HAP-1 (cell line): Measurements from ENCODE around the gene PTP4A1.

Experiments
- DNase-seq, 2 experiments: peaks; one replicate each; pipeline ENCODE4 v3.0.0-alpha.2; 2016 to 2020; ENCODE audit warnings: low spot score in 2 of 2
- H3K27me3 ChIP-seq: fragments of 250-450 bp; sonication (Bioruptor Pico); 2 replicates; pipeline ENCODE4 v1.5.1; 2020; ENCODE audit warnings: low read depth, mild to moderate bottlenecking, moderate library complexity
- H3K36me3 ChIP-seq: fragments of 250-450 bp; sonication (Bioruptor Pico); replicated peaks from 2 replicates; pipeline ENCODE4 v1.5.1; 2020; ENCODE audit warnings: mild to moderate bottlenecking
- H3K4me1 ChIP-seq: fragments of 250-450 bp; sonication (Bioruptor Pico); 2 replicates; pipeline ENCODE4 v1.5.1; 2020; ENCODE audit warnings: mild to moderate bottlenecking
- H3K4me3 ChIP-seq: fragments of 250-450 bp; sonication (Bioruptor Pico); 2 replicates; pipeline ENCODE4 v1.5.1; 2020; ENCODE audit warnings: mild to moderate bottlenecking, moderate library complexity
- H3K9me3 ChIP-seq: fragments of 250-450 bp; sonication (Bioruptor Pico); 2 replicates; pipeline ENCODE4 v1.5.1; 2020; ENCODE audit warnings: mild to moderate bottlenecking, moderate library complexity
- in situ Hi-C: fragments of 300-500 bp; cut with MboI; formaldehyde crosslinking; loops from 3 replicates; pipeline ENCODE4 v1.14.3; 2020; ENCODE audit warnings: low sequenced_read_pairs, inconsistent platforms, mixed read lengths

Gene PTP4A1

GRCh38 chr6:63538550-63538949 is 33.7 kb upstream of the PTP4A1 start:
- Histone ChIP-seq H3K4me1 (no peaks in the 10 kb centered on the region), H3K9me3 (no peaks in the 10 kb centered on the region), H3K36me3 (no peaks in the 10 kb centered on the region), H3K4me3 (no peak overlapping the region), H3K27me3 (no peaks in the 10 kb centered on the region)
- in situ Hi-C loops, result no loop called here
- no peak for DNase-seq

GRCh38 chr6:63543001-63543400 is 29.3 kb upstream of the PTP4A1 start:
- in situ Hi-C loops, result no loop called here
- no peak for DNase-seq
- H3K27me3 ChIP-seq, result 0 out of 2 replicates have a peak, but pooled peaks cover 5% of the 10 kb centered on the region

GRCh38 chr6:63543982-63544381 is 28.3 kb upstream of the PTP4A1 start:
- Histone ChIP-seq H3K36me3 (no peaks in the 10 kb centered on the region), H3K27me3 (0 out of 2 replicates have a peak, but pooled peaks cover 5% of the 10 kb centered on the region), H3K4me3 (no peak overlapping the region), H3K4me1 (no peaks in the 10 kb centered on the region), H3K9me3 (no peaks in the 10 kb centered on the region)
- in situ Hi-C loops, result no loop called here
- DNase-seq, result no peak

More at GRCh38 chr6:63543001-63543400, 29.3 kb upstream of the PTP4A1 start:
- H3K4me1 ChIP-seq, result no peaks in the 10 kb centered on the region
- H3K36me3 ChIP-seq, result no peaks in the 10 kb centered on the region
- H3K9me3 ChIP-seq, result no peaks in the 10 kb centered on the region
- H3K4me3 ChIP-seq, result no peak overlapping the region

GRCh38 chr6:63546236-63546635 is 26.0 kb upstream of the PTP4A1 start:
- H3K4me1 ChIP-seq, result no peaks in the 10 kb centered on the region
- H3K36me3 ChIP-seq, result no peaks in the 10 kb centered on the region
- no peak for DNase-seq
- 0 out of 2 replicates have a peak, but pooled peaks cover 5% of the 10 kb centered on the region for H3K27me3 ChIP-seq
- in situ Hi-C loops, result no loop called here
- H3K4me3 ChIP-seq, result no peak overlapping the region
- H3K9me3 ChIP-seq, result no peaks in the 10 kb centered on the region

- no peaks in the 10 kb centered on the region for H3K4me1 ChIP-seq
- no peaks in the 10 kb centered on the region for H3K36me3 ChIP-seq
- no peak overlapping the region for H3K4me3 ChIP-seq
- DNase-seq, result no peak
- 0 out of 2 replicates have a peak, but pooled peaks cover 5% of the 10 kb centered on the region for H3K27me3 ChIP-seq
- in situ Hi-C loops, result no loop called here
- H3K9me3 ChIP-seq, result no peaks in the 10 kb centered on the region
These were observed 25.6 kb upstream of the PTP4A1 start for GRCh38 chr6:63546697-63547096.

GRCh38 chr6:63549076-63549475 is 23.2 kb upstream of the PTP4A1 start:
- no peaks in the 10 kb centered on the region for H3K36me3 ChIP-seq
- in situ Hi-C loops, result no loop called here

GRCh38 chr6:63553208-63553607 is 19.1 kb upstream of the PTP4A1 start:
- no peak for DNase-seq

More at GRCh38 chr6:63549076-63549475, 23.2 kb upstream of the PTP4A1 start:
- Histone ChIP-seq H3K4me1 (no peaks in the 10 kb centered on the region), H3K9me3 (no peaks in the 10 kb centered on the region), H3K27me3 (peaks cover 5% of the 10 kb centered on the region; the same call in 1 of the 2 replicates), H3K4me3 (no peak overlapping the region)
- no peak for DNase-seq

GRCh38 chr6:63553900-63554299 is 18.4 kb upstream of the PTP4A1 start:
- in situ Hi-C loops, result no loop called here
- DNase-seq, result no peak
- no peaks in the 10 kb centered on the region for H3K4me1 ChIP-seq
- no peaks in the 10 kb centered on the region for H3K36me3 ChIP-seq
- no peaks in the 10 kb centered on the region for H3K9me3 ChIP-seq
- H3K27me3 ChIP-seq, result no peaks in the 10 kb centered on the region; the same call in 1 of the 2 replicates
- H3K4me3 ChIP-seq, result no peak overlapping the region

More at GRCh38 chr6:63553208-63553607, 19.1 kb upstream of the PTP4A1 start:
- Histone ChIP-seq H3K4me1 (no peaks in the 10 kb centered on the region), H3K27me3 (no peaks in the 10 kb centered on the region; the same call in 1 of the 2 replicates), H3K4me3 (no peak overlapping the region), H3K9me3 (no peaks in the 10 kb centered on the region), H3K36me3 (no peaks in the 10 kb centered on the region)
- in situ Hi-C loops, result no loop called here

- Histone ChIP-seq H3K27me3 (no peaks in the 10 kb centered on the region; the same call in 1 of the 2 replicates), H3K4me3 (no peak overlapping the region), H3K9me3 (no peaks in the 10 kb centered on the region), H3K4me1 (no peaks in the 10 kb centered on the region), H3K36me3 (no peaks in the 10 kb centered on the region)
- no peak for DNase-seq
- in situ Hi-C loops, result no loop called here
These were observed 17.5 kb upstream of the PTP4A1 start for GRCh38 chr6:63554782-63555181.

- Histone ChIP-seq H3K4me1 (no peaks in the 10 kb centered on the region), H3K36me3 (no peaks in the 10 kb centered on the region), H3K9me3 (no peaks in the 10 kb centered on the region), H3K4me3 (no peak overlapping the region), H3K27me3 (no peaks in the 10 kb centered on the region; the same call in 1 of the 2 replicates)
- no peak for DNase-seq
- in situ Hi-C loops, result no loop called here
These were observed 15.9 kb upstream of the PTP4A1 start for GRCh38 chr6:63556369-63556768.

GRCh38 chr6:63558278-63558677 is 14.0 kb upstream of the PTP4A1 start:
- Histone ChIP-seq H3K27me3 (no peaks in the 10 kb centered on the region; the same call in 1 of the 2 replicates), H3K4me1 (no peaks in the 10 kb centered on the region), H3K4me3 (no peak overlapping the region), H3K9me3 (no peaks in the 10 kb centered on the region), H3K36me3 (no peaks in the 10 kb centered on the region)
- DNase-seq, result no peak
- in situ Hi-C loops, result no loop called here

GRCh38 chr6:63560801-63561287 is 11.4 kb upstream of the PTP4A1 start:
- Histone ChIP-seq H3K4me1 (no peaks in the 10 kb centered on the region), H3K4me3 (no peak overlapping the region), H3K9me3 (no peaks in the 10 kb centered on the region), H3K36me3 (no peaks in the 10 kb centered on the region), H3K27me3 (peaks cover 2% of the 10 kb centered on the region; the same call in 1 of the 2 replicates)
- DNase-seq, result no peak
- in situ Hi-C loops, result no loop called here

- no peak for DNase-seq
- Histone ChIP-seq H3K4me1 (no peaks in the 10 kb centered on the region), H3K27me3 (peaks cover 3% of the 10 kb centered on the region; the same call in 1 of the 2 replicates), H3K4me3 (no peak overlapping the region), H3K9me3 (no peaks in the 10 kb centered on the region), H3K36me3 (no peaks in the 10 kb centered on the region)
- in situ Hi-C loops, result no loop called here
These were observed 11.0 kb upstream of the PTP4A1 start for GRCh38 chr6:63561288-63561687.

- no peak overlapping the region for H3K4me3 ChIP-seq
- H3K27me3 ChIP-seq, result peaks cover 3% of the 10 kb centered on the region; the same call in 1 of the 2 replicates
- no peak for DNase-seq
- H3K36me3 ChIP-seq, result no peaks in the 10 kb centered on the region
- H3K9me3 ChIP-seq, result no peaks in the 10 kb centered on the region
- in situ Hi-C loops, result no loop called here
- H3K4me1 ChIP-seq, result no peaks in the 10 kb centered on the region
These were observed 9.0 kb upstream of the PTP4A1 start for GRCh38 chr6:63563235-63563634.
